ENCODE data around the gene ZBTB32. TPM values are rescaled to one million over a fixed set of nuclear protein-coding genes. Genes with fewer than 3 reads are reported as not detected.

ZBTB32 gene
- total and polyA plus RNA-seq, 2 of the 8 experiments (the other 6 are each of a cell fraction or from before 2014, with no cell fraction given), result 0.11 to 0.50 TPM

DNA sequence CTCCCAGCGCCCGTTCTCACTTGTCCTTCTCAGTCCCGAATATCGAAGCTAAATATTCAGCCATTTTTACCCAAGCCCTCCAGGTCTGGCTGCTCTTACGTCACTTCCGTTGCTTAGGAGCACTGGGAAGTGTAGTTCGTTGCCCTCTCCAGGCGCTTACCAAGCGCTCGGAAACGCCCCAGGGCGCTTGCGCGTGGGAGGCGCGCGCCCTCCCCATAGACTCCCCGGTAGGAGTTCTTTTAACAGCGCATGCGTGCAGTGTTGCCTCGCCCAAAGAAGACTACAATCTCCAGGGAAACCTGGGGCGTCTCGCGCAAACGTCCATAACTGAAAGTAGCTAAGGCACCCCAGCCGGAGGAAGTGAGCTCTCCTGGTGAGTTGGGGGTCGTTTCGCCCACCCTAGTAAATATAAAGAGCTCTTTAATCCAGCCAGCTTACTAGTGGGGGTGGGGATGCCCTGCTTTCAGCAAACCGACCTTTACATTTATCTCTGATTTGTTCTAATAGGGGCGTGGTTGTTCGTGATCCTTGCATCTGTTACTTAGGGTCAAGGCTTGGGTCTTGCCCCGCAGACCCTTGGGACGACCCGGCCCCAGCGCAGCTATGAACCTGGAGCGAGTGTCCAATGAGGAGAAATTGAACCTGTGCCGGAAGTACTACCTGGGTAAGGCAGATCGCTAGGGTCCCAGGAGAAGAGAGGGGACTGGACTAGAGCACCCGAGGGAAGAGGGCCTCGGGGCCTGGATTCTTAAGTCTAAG is 41.1 kb downstream of the ZBTB32 start, which contains the start of the genes PSENEN and U2AF1L4 (continued):
- TF ChIP-seq, protein P1, sequence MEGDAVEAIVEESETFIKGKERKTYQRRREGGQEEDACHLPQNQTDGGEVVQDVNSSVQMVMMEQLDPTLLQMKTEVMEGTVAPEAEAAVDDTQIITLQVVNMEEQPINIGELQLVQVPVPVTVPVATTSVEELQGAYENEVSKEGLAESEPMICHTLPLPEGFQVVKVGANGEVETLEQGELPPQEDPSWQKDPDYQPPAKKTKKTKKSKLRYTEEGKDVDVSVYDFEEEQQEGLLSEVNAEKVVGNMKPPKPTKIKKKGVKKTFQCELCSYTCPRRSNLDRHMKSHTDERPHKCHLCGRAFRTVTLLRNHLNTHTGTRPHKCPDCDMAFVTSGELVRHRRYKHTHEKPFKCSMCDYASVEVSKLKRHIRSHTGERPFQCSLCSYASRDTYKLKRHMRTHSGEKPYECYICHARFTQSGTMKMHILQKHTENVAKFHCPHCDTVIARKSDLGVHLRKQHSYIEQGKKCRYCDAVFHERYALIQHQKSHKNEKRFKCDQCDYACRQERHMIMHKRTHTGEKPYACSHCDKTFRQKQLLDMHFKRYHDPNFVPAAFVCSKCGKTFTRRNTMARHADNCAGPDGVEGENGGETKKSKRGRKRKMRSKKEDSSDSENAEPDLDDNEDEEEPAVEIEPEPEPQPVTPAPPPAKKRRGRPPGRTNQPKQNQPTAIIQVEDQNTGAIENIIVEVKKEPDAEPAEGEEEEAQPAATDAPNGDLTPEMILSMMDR (IDR thresholded peaks at IDR 0.05; ENCODE audit: control extremely low read depth in 1 of 3, insufficient read depth in 1 of 3, low read depth in 1 of 3, low read length in 3 of 3), result no peak; a peak in 1 of 4 replicates
- TF ChIP-seq CBX8 (IDR thresholded peaks at IDR 0.05; ENCODE audit: borderline replicate concordance, low read depth, low read length), result no peak
- 0 out of 2 replicates have a peak, but pooled peaks have one; percentile 12 for TF ChIP-seq PHF8 (conservative IDR thresholded peaks at IDR 0.05; ENCODE audit: low read depth, low read length)
- TF ChIP-seq, protein P2, sequence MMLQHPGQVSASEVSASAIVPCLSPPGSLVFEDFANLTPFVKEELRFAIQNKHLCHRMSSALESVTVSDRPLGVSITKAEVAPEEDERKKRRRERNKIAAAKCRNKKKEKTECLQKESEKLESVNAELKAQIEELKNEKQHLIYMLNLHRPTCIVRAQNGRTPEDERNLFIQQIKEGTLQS (IDR thresholded peaks at IDR 0.05; ENCODE audit: insufficient read depth, low read depth, low read length), result no peak
- TF ChIP-seq RFX5 (IDR thresholded peaks at IDR 0.05; ENCODE audit: borderline replicate concordance, low read depth, low read length), result no peak
- TF ChIP-seq, protein P3, sequence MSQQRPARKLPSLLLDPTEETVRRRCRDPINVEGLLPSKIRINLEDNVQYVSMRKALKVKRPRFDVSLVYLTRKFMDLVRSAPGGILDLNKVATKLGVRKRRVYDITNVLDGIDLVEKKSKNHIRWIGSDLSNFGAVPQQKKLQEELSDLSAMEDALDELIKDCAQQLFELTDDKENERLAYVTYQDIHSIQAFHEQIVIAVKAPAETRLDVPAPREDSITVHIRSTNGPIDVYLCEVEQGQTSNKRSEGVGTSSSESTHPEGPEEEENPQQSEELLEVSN (IDR thresholded peaks at IDR 0.05), result no peak
- no peak for TF ChIP-seq HDAC6 (IDR thresholded peaks at IDR 0.05; ENCODE audit: low read depth, low read length)
- TF ChIP-seq CEBPB (IDR thresholded peaks at IDR 0.05; ENCODE audit: low read depth, low read length), result no peak
- no peak for TF ChIP-seq SUZ12 (IDR thresholded peaks at IDR 0.05; ENCODE audit: low read length)
- peak; percentile 78 for TF ChIP-seq SIX5 (IDR thresholded peaks at IDR 0.05; ENCODE audit: low read depth, low read length)
- TF ChIP-seq POLR2AphosphoS5 (IDR thresholded peaks at IDR 0.05; ENCODE audit: low read depth, low read length), result no peak; the same call in 1 of the 2 replicates
- TF ChIP-seq EGR1 (IDR thresholded peaks at IDR 0.05; ENCODE audit: borderline replicate concordance, low read depth, low read length), result peak; percentile 95
- no peak for TF ChIP-seq TBP (IDR thresholded peaks at IDR 0.05; ENCODE audit: low read depth, low read length)
- TF ChIP-seq BACH1 (IDR thresholded peaks at IDR 0.05; ENCODE audit: low read length), result 0 out of 2 replicates have a peak, but pooled peaks have one; percentile 8
- TF ChIP-seq BCL11A (IDR thresholded peaks at IDR 0.05; ENCODE audit: low read depth in 2 of 2, low read length in 2 of 2), result no peak
- no peak for TF ChIP-seq SP2 (IDR thresholded peaks at IDR 0.05; ENCODE audit: low read length)
- TF ChIP-seq SRF (IDR thresholded peaks at IDR 0.05; ENCODE audit: low read depth, low read length), result no peak
- no peak for TF ChIP-seq RAD21 (IDR thresholded peaks at IDR 0.05 in 1 of 2, conservative IDR thresholded peaks at IDR 0.05 in 1 of 2; ENCODE audit: low read depth in 2 of 2, low read length in 2 of 2)
- TF ChIP-seq SP4 (IDR thresholded peaks at IDR 0.05; ENCODE audit: low read length), result no peak
- no peak for TF ChIP-seq KDM5A (IDR thresholded peaks at IDR 0.05; ENCODE audit: low read length)
- TF ChIP-seq RBBP5 (IDR thresholded peaks at IDR 0.05; ENCODE audit: borderline replicate concordance, low read depth, low read length), result no peak
